ENCODE results near the gene PARP15. TPM values are rescaled to one million over a fixed set of nuclear protein-coding genes. Genes with fewer than 3 reads are reported as not detected.

Gene PARP15
- total RNA-seq, 1 experiment from 2014 or later = 0.15 TPM

- TF ChIP-seq PRRX2 (CRISPR knock-in tag; IDR thresholded peaks at IDR 0.05) = no peak
- TF ChIP-seq EMX1 (CRISPR knock-in tag; IDR thresholded peaks at IDR 0.05) = no peak
- TF ChIP-seq NR3C1 (CRISPR knock-in tag; conservative IDR thresholded peaks at IDR 0.05; ENCODE audit: low read depth) = no peak
- TF ChIP-seq TEAD1 (CRISPR knock-in tag; IDR thresholded peaks at IDR 0.05) = no peak
- no peak for TF ChIP-seq TEAD4 (CRISPR knock-in tag; IDR thresholded peaks at IDR 0.05)
- TF ChIP-seq KAT7 (CRISPR knock-in tag; IDR thresholded peaks at IDR 0.05; ENCODE audit: borderline replicate concordance) = no peak
Measured at GRCh38 chr3:122636697-122637096, 59.2 kb downstream of the PARP15 start (continued).

GRCh38 chr3:122640437-122640999 lies 63.1 kb downstream of the PARP15 start:
- ChIA-PET CTCF (interaction anchor here (1.0 kb wide), 1 partner anchor 248 kb away, joined by 4 read pairs; no protein-coding TSS in a partner anchor), POLR2A (no interaction called here)
- no peak for DNase-seq (ENCODE audit: low spot score)
- Mint-ChIP-seq H3K4me3 (no peak overlapping the region), H3K27me3 (ENCODE audit: low read depth) (peaks cover 19% of the 10 kb centered on the region), H3K36me3 (no peaks in the 10 kb centered on the region), H3K4me1 (peaks cover 3% of the 10 kb centered on the region; the same call in 1 of the 2 replicates), H3K9me3 (no peaks in the 10 kb centered on the region), H3K27ac (no peak overlapping the region)
- ATAC-seq = no peak
- TF ChIP-seq ZSCAN18 (CRISPR knock-in tag; IDR thresholded peaks at IDR 0.05) = no peak
- no peak for TF ChIP-seq E2F1 (CRISPR knock-in tag; IDR thresholded peaks at IDR 0.05)
- no peak for TF ChIP-seq SP1 (CRISPR knock-in tag; conservative IDR thresholded peaks at IDR 0.05)
- TF ChIP-seq EMX1 (CRISPR knock-in tag; IDR thresholded peaks at IDR 0.05) = no peak
- no peak for TF ChIP-seq GABPB1 (CRISPR knock-in tag; IDR thresholded peaks at IDR 0.05)
- no peak for TF ChIP-seq USF2 (CRISPR knock-in tag; IDR thresholded peaks at IDR 0.05)
- no peak for TF ChIP-seq NR2C2 (CRISPR knock-in tag; IDR thresholded peaks at IDR 0.05)
- no peak for TF ChIP-seq NFYB (CRISPR knock-in tag; conservative IDR thresholded peaks at IDR 0.05; ENCODE audit: low read depth)
- TF ChIP-seq ZNF671 (CRISPR knock-in tag; IDR thresholded peaks at IDR 0.05) = no peak

DNA sequence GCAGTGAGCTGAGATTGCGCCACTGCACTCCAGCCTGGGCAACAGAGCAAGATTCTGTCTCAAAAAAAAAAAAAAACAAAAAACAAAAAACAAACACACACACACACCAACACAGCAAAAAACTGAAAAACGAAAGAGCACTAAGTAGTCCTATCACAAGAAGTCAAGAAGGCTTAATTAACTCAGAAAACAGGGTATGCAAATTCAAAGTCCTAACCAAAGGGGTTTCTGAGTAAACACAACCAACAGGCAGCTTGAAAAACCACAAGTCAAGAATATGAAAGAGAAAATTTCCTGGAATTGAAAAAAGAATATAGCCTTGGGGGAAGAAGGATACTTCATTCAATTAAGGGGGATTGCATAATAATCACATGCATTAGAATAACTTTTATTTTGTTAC lies 65.5 kb downstream of the PARP15 start:
- H3K27me3 Mint-ChIP-seq (ENCODE audit: low read depth) = peaks cover 19% of the 10 kb centered on the region
- H3K4me1 Mint-ChIP-seq = peaks cover 10% of the 10 kb centered on the region
- H3K27ac Mint-ChIP-seq = no peak overlapping the region
- DNase-seq (ENCODE audit: low spot score) = no peak
- no peaks in the 10 kb centered on the region for H3K9me3 Mint-ChIP-seq
- ChIA-PET CTCF (no interaction called here), POLR2A (no interaction called here)
- no peaks in the 10 kb centered on the region for H3K36me3 Mint-ChIP-seq
- ATAC-seq = no peak
- H3K4me3 Mint-ChIP-seq = no peak overlapping the region
- TF ChIP-seq, protein P1, sequence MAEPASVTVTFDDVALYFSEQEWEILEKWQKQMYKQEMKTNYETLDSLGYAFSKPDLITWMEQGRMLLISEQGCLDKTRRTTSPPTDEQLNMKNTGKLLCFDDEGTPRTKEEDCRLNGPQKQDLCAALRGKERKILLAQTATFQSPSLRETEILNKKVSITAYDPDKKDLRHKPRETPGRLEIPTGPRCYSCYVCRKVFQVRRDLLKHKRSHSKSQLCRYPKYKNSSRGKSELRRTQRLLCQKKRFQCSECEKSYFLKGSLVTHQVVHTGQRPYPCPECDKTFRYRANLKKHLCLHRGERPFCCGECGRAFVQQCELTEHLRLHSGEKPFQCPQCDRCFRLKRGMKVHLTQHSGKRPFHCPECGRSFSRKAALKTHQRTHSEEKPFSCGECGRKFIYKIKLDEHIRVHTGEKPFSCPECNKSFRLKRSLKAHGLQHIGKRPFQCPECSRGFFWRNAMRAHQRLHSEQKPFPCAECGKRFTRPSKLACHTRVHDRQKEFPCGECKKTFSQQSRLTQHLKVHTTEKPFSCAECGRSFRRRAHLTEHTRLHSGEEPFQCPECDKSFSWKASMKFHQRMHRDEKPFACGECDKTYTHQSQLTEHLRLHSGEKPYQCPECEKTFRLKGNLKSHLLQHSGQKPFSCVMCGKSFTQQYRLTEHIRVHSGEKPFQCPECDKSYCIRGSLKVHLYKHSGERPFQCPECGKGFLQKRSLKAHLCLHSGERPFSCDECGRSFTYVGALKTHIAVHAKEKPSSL (CRISPR knock-in tag; conservative IDR thresholded peaks at IDR 0.05) = no peak
- TF ChIP-seq CDX4 (CRISPR knock-in tag; IDR thresholded peaks at IDR 0.05; ENCODE audit: borderline replicate concordance) = no peak
- TF ChIP-seq TEAD1 (CRISPR knock-in tag; IDR thresholded peaks at IDR 0.05) = no peak
- TF ChIP-seq FOXK1 (CRISPR knock-in tag; IDR thresholded peaks at IDR 0.05) = no peak
- no peak for TF ChIP-seq ATF1 (CRISPR knock-in tag; IDR thresholded peaks at IDR 0.05)
- TF ChIP-seq GRHL2 (CRISPR knock-in tag; IDR thresholded peaks at IDR 0.05; ENCODE audit: insufficient replicate concordance, severe bottlenecking) = no peak
- TF ChIP-seq, protein P2, sequence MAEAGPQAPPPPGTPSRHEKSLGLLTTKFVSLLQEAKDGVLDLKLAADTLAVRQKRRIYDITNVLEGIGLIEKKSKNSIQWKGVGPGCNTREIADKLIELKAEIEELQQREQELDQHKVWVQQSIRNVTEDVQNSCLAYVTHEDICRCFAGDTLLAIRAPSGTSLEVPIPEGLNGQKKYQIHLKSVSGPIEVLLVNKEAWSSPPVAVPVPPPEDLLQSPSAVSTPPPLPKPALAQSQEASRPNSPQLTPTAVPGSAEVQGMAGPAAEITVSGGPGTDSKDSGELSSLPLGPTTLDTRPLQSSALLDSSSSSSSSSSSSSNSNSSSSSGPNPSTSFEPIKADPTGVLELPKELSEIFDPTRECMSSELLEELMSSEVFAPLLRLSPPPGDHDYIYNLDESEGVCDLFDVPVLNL (CRISPR knock-in tag; IDR thresholded peaks at IDR 0.05; ENCODE audit: borderline replicate concordance, low read depth) = no peak
- no peak for TF ChIP-seq TEAD4 (CRISPR knock-in tag; IDR thresholded peaks at IDR 0.05)
- TF ChIP-seq ATF6 (CRISPR knock-in tag; IDR thresholded peaks at IDR 0.05) = no peak
- no peak for TF ChIP-seq SMAD4 (CRISPR knock-in tag; IDR thresholded peaks at IDR 0.05)
- no peak for TF ChIP-seq NR3C1 (CRISPR knock-in tag; conservative IDR thresholded peaks at IDR 0.05; ENCODE audit: low read depth)
- no peak for TF ChIP-seq KAT7 (CRISPR knock-in tag; IDR thresholded peaks at IDR 0.05; ENCODE audit: borderline replicate concordance)
- TF ChIP-seq ERG (CRISPR knock-in tag; IDR thresholded peaks at IDR 0.05) = no peak

Measured in WTC11 (cell line).